GM23338 (cell line): ENCODE results near the gene MTMR3. TPM values are rescaled to one million over a fixed set of nuclear protein-coding genes. Genes with fewer than 3 reads are reported as not detected.
"Not testable (repeated sequence)": the region's sequence is repeated elsewhere in the genome, so short reads cannot be mapped to it uniquely, and the experiment has no call there.

Source experiments
- ATAC-seq: fragments of 200-7000 bp; cut with Tn5 transposase; 3 replicates; pipeline ENCODE4 v1.9.1; 2020
- DNase-seq: peaks from one replicate; pipeline ENCODE4 v3.0.0-alpha.2; 2015; ENCODE audit warnings: low spot score
- H2AFZ ChIP-seq: fragments of 200-600 bp; sonication (generic); 2 replicates; pipeline ENCODE4 v1.8.0; 2016; ENCODE audit warnings: antibody characterized with exemption, mild to moderate bottlenecking, moderate library complexity
- H3F3A ChIP-seq: fragments of 200-600 bp; sonication (generic); replicated peaks from 2 replicates; pipeline ENCODE4 v1.8.0; 2017; ENCODE audit warnings: antibody characterized with exemption, mixed run types, low read depth
- H3K27ac ChIP-seq: fragments of 200-600 bp; sonication (generic); 2 replicates; pipeline ENCODE4 v1.6.1; 2016; ENCODE audit warnings: low read depth
- H3K27me3 ChIP-seq: fragments of 200-600 bp; sonication (generic); 2 replicates; pipeline ENCODE4 v1.8.0; 2016; ENCODE audit warnings: mild to moderate bottlenecking, mixed run types, moderate library complexity; ENCODE audit not compliant: insufficient read depth
- H3K36me3 ChIP-seq: fragments of 200-600 bp; sonication (generic); 2 replicates; pipeline ENCODE4 v1.8.0; 2016; ENCODE audit warnings: mild to moderate bottlenecking; ENCODE audit not compliant: insufficient read depth
- H3K4me1 ChIP-seq: fragments of 200-600 bp; sonication (generic); 2 replicates; pipeline ENCODE4 v1.8.0; 2016; ENCODE audit warnings: mild to moderate bottlenecking, moderate library complexity; ENCODE audit not compliant: insufficient read depth
- H3K4me2 ChIP-seq: fragments of 200-600 bp; sonication (generic); 2 replicates; pipeline ENCODE4 v1.7.1; 2017; ENCODE audit warnings: mixed run types
- H3K4me3 ChIP-seq: fragments of 200-600 bp; sonication (generic); 2 replicates; pipeline ENCODE4 v1.6.1; 2016; ENCODE audit warnings: mixed run types
- H3K79me2 ChIP-seq: fragments of 200-600 bp; sonication (generic); replicated peaks from 2 replicates; pipeline ENCODE4 v1.8.0; 2017; ENCODE audit warnings: mild to moderate bottlenecking; ENCODE audit not compliant: insufficient read depth
- H3K9me2 ChIP-seq: fragments of 200-600 bp; sonication (generic); 2 replicates; pipeline ENCODE4 v1.8.0; 2017; ENCODE audit not compliant: insufficient read depth
- H4K20me1 ChIP-seq: fragments of 200-600 bp; sonication (generic); replicated peaks from 2 replicates; pipeline ENCODE4 v1.8.0; 2017; ENCODE audit warnings: mild to moderate bottlenecking; ENCODE audit not compliant: insufficient read depth
- H3K27ac Mint-ChIP-seq: 2 replicates; pipeline ENCODE4 v1.8.0; 2020; ENCODE audit warnings: inconsistent platforms, mild to moderate bottlenecking, moderate library complexity, mixed read lengths
- H3K27me3 Mint-ChIP-seq: 3 replicates; pipeline ENCODE4 v1.8.0; 2022; ENCODE audit warnings: low read depth, mild to moderate bottlenecking, moderate library complexity, mixed read lengths, inconsistent platforms; ENCODE audit not compliant: insufficient read depth, poor library complexity
- H3K36me3 Mint-ChIP-seq: 3 replicates; pipeline ENCODE4 v1.8.0; 2021; ENCODE audit warnings: low read depth, mild to moderate bottlenecking, inconsistent platforms, moderate library complexity, mixed read lengths
- H3K4me1 Mint-ChIP-seq: 3 replicates; pipeline ENCODE4 v1.8.0; 2020; ENCODE audit warnings: mild to moderate bottlenecking, inconsistent platforms, mixed read lengths
- H3K4me3 Mint-ChIP-seq: 3 replicates; pipeline ENCODE4 v1.8.0; 2021; ENCODE audit warnings: moderate library complexity, mild to moderate bottlenecking, inconsistent platforms, mixed read lengths
- H3K9me3 Mint-ChIP-seq: 3 replicates; pipeline ENCODE4 v1.8.0; 2020; ENCODE audit warnings: moderate library complexity, mild to moderate bottlenecking, inconsistent platforms, mixed read lengths
- EZH2 ChIP-seq: fragments of 200-600 bp; sonication (generic); IDR thresholded peaks from one replicate; pipeline ENCODE4 v1.8.0; 2017; ENCODE audit warnings: antibody characterized with exemption, mild to moderate bottlenecking, low read depth; ENCODE audit not compliant: unreplicated experiment
- EZH2phosphoT487 ChIP-seq: fragments of 200-600 bp; sonication (generic); IDR thresholded peaks from one replicate; pipeline ENCODE4 v1.8.1; 2018; ENCODE audit warnings: antibody characterized with exemption; ENCODE audit not compliant: unreplicated experiment
- POLR2AphosphoS5 ChIP-seq: IDR thresholded peaks from 2 replicates; pipeline ENCODE4 v1.6.1; 2016; ENCODE audit warnings: antibody characterized with exemption, low read depth
- ZNF331 ChIP-seq: fragments of 250-450 bp; sonication (Bioruptor Pico); IDR thresholded peaks from 2 replicates; pipeline ENCODE4 v1.5.0; 2020; ENCODE audit warnings: low read depth, mild to moderate bottlenecking, moderate library complexity
- polyA plus RNA-seq: library from polyadenylated mRNA; unstranded; fragments of >200 nt; fragmentation: Nextera tagmentation; extraction: Ambion mirVana; gene quantifications from 2 replicates; pipeline ENCODE4 v1.2.1, GENCODE V29; 2016
- total RNA-seq: library from RNA; depleted of rRNA; stranded (reverse); fragments of >200 nt; shearing (Covaris generic); gene quantifications from 2 replicates; pipeline ENCODE4 v1.2.3, GENCODE V29; 2014
- TF ChIP-seq, protein P1 (sequence below): IDR thresholded peaks from 2 replicates; pipeline ENCODE4 v1.6.1; 2016; ENCODE audit warnings: antibody characterized with exemption
- TF ChIP-seq, protein P2 (sequence below): IDR thresholded peaks from one replicate; pipeline ENCODE4 v1.6.1; 2018; ENCODE audit warnings: antibody characterized with exemption; ENCODE audit not compliant: unreplicated experiment

MTMR3 gene
- total and polyA plus RNA-seq, 2 experiments from 2014 or later = 5.2 to 27.4 TPM

DNA sequence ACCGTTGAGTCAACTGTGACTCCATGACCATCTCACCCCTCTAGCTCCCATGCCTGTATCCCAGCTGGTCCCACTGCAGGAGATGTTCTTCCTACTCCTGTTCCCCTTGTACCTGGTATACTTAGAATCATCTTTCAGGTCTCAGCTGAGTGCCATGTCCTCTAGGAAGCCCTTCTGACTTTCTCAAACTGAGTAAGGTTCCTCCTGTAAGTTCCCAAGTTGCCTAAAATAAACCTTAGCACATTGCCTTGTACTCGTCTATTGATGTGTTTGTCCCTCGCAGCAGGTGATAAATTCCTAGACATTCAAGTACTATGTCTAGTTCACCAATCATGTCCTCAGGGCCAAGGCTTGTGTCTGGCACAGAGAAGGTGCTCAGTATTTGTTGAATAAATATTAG is 26.5 kb upstream of the MTMR3 start:
- Mint-ChIP-seq H3K27ac (no peak overlapping the region), H3K36me3 (no peaks in the 10 kb centered on the region), H3K4me3 (no peak overlapping the region), H3K4me1 (no peaks in the 10 kb centered on the region), H3K9me3 (no peaks in the 10 kb centered on the region; the same call in 2 of the 3 replicates), H3K27me3 (no peaks in the 10 kb centered on the region)
- Histone ChIP-seq H3K27me3 (no peaks in the 10 kb centered on the region), H3K36me3 (no peaks in the 10 kb centered on the region), H3K4me2 (no peak overlapping the region), H3K9me2 (no peaks in the 10 kb centered on the region), H3K79me2 (no peaks in the 10 kb centered on the region), H4K20me1 (no peaks in the 10 kb centered on the region), H3K4me3 (no peak overlapping the region), H3K27ac (no peak overlapping the region), H2AFZ (peak overlapping the region; percentile 47; the same call in 1 of the 2 replicates), H3K4me1 (no peaks in the 10 kb centered on the region), H3F3A (no peaks in the 10 kb centered on the region)
- TF ChIP-seq, protein P1, sequence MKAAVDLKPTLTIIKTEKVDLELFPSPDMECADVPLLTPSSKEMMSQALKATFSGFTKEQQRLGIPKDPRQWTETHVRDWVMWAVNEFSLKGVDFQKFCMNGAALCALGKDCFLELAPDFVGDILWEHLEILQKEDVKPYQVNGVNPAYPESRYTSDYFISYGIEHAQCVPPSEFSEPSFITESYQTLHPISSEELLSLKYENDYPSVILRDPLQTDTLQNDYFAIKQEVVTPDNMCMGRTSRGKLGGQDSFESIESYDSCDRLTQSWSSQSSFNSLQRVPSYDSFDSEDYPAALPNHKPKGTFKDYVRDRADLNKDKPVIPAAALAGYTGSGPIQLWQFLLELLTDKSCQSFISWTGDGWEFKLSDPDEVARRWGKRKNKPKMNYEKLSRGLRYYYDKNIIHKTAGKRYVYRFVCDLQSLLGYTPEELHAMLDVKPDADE = no peak
- TF ChIP-seq EZH2 (no peak), ZNF331 (no peak)
- ATAC-seq = no peak
- no peak for DNase-seq

DNA sequence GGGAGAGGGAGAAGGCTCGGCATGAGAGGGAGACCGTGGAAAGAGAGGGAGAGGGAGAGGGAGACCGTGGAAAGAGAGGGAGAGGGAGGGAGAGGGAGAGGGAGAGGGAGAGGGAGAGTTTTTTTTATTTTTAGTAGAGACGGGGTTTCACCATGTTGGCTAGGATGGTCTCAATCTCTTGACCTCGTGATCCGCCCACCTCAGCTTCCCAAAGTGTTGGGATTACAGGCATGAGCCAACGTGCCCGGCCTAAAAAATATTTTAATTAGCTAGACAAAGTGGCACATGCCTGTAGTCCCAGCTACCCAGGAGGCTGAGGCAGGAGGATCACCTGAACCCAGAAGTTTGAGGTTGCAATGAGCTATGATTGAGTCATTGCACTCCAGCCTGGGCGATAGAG is 23.9 kb upstream of the MTMR3 start:
- H3K4me3 Mint-ChIP-seq, H3K79me2 ChIP-seq, H3K4me2 ChIP-seq, H3K36me3 ChIP-seq, H3K27me3 Mint-ChIP-seq, H3K27ac ChIP-seq, H4K20me1 ChIP-seq, H3K4me1 ChIP-seq, H3K9me2 ChIP-seq, H3K4me3 ChIP-seq, H3K36me3 Mint-ChIP-seq, H3K9me3 Mint-ChIP-seq, DNase-seq, ATAC-seq, H2AFZ ChIP-seq, H3K4me1 Mint-ChIP-seq, H3K27me3 ChIP-seq, H3K27ac Mint-ChIP-seq, H3F3A ChIP-seq: not testable (repeated sequence)

DNA sequence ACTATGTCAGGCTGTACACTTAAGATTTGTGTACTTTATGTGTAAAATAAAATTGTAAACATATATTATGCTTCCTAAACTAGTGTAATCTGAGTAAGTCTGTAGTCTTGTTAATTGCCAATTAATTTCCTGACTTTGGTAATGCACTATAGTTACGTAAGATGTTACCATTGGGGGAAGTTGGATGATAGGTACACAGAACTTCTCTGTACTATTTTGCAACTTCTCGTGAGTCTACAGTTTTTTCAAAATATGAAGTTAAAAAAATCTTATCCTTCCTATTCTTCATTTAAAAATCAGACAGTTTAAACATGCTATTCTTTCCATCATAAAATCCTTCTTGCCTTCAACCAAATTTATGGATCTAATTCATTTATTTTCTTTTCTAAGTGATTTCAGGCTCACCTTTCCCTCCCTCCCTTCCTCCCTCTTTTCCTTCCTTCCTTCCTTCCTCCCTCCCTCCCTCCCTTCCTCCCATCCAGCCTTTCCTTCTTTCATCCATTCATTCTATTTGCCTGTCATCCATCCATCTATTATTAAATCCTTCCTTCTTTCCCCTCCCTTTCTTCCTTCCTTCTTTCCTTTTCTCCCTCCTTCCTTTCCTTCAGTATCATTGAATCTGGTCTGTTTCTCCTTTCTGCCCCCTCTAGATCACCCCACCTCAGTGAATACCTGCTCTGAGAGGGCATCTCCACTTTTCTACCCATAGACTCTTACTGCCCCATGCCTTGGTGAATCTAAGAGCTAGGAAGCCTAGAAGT is 22.8 kb upstream of the MTMR3 start:
- no peak overlapping the region for H3K27ac Mint-ChIP-seq
- peaks cover 2% of the 10 kb centered on the region for H3K27me3 Mint-ChIP-seq
- no peak overlapping the region for H3K4me2 ChIP-seq
- H3K4me3 ChIP-seq = no peak overlapping the region
- H3K36me3 Mint-ChIP-seq = no peaks in the 10 kb centered on the region
- H2AFZ ChIP-seq = no peak overlapping the region
- no peaks in the 10 kb centered on the region; the same call in 2 of the 3 replicates for H3K9me3 Mint-ChIP-seq
- no peaks in the 10 kb centered on the region for H3K4me1 Mint-ChIP-seq
- no peaks in the 10 kb centered on the region for H4K20me1 ChIP-seq
- ATAC-seq (no peak), DNase-seq (no peak)
- H3F3A ChIP-seq = no peaks in the 10 kb centered on the region
- H3K4me3 Mint-ChIP-seq = no peak overlapping the region
- no peaks in the 10 kb centered on the region for H3K9me2 ChIP-seq
- H3K79me2 ChIP-seq = no peaks in the 10 kb centered on the region
- H3K4me1 ChIP-seq = no peaks in the 10 kb centered on the region
- no peak overlapping the region for H3K27ac ChIP-seq
- no peaks in the 10 kb centered on the region for H3K36me3 ChIP-seq
- no peaks in the 10 kb centered on the region for H3K27me3 ChIP-seq
- no peak for TF ChIP-seq EZH2phosphoT487
- TF ChIP-seq, protein P2, sequence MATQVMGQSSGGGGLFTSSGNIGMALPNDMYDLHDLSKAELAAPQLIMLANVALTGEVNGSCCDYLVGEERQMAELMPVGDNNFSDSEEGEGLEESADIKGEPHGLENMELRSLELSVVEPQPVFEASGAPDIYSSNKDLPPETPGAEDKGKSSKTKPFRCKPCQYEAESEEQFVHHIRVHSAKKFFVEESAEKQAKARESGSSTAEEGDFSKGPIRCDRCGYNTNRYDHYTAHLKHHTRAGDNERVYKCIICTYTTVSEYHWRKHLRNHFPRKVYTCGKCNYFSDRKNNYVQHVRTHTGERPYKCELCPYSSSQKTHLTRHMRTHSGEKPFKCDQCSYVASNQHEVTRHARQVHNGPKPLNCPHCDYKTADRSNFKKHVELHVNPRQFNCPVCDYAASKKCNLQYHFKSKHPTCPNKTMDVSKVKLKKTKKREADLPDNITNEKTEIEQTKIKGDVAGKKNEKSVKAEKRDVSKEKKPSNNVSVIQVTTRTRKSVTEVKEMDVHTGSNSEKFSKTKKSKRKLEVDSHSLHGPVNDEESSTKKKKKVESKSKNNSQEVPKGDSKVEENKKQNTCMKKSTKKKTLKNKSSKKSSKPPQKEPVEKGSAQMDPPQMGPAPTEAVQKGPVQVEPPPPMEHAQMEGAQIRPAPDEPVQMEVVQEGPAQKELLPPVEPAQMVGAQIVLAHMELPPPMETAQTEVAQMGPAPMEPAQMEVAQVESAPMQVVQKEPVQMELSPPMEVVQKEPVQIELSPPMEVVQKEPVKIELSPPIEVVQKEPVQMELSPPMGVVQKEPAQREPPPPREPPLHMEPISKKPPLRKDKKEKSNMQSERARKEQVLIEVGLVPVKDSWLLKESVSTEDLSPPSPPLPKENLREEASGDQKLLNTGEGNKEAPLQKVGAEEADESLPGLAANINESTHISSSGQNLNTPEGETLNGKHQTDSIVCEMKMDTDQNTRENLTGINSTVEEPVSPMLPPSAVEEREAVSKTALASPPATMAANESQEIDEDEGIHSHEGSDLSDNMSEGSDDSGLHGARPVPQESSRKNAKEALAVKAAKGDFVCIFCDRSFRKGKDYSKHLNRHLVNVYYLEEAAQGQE = no peak
- TF ChIP-seq POLR2AphosphoS5 = no peak
